GM12873 (cell line): ENCODE measurements around the gene FFAR2.

ENCODE experiments used
- TF ChIP-seq, protein P1 (sequence below): IDR thresholded peaks from 2 replicates; pipeline ENCODE4 v1.5.1; 2012; ENCODE audit warnings: low read depth, mild to moderate bottlenecking, moderate library complexity, low read length, control low read depth; ENCODE audit not compliant: insufficient read depth; ENCODE audit errors: missing control alignments

Gene FFAR2

GRCh38 chr19:35498220-35498619 lies 50.2 kb downstream of the FFAR2 start:
- TF ChIP-seq, protein P1, sequence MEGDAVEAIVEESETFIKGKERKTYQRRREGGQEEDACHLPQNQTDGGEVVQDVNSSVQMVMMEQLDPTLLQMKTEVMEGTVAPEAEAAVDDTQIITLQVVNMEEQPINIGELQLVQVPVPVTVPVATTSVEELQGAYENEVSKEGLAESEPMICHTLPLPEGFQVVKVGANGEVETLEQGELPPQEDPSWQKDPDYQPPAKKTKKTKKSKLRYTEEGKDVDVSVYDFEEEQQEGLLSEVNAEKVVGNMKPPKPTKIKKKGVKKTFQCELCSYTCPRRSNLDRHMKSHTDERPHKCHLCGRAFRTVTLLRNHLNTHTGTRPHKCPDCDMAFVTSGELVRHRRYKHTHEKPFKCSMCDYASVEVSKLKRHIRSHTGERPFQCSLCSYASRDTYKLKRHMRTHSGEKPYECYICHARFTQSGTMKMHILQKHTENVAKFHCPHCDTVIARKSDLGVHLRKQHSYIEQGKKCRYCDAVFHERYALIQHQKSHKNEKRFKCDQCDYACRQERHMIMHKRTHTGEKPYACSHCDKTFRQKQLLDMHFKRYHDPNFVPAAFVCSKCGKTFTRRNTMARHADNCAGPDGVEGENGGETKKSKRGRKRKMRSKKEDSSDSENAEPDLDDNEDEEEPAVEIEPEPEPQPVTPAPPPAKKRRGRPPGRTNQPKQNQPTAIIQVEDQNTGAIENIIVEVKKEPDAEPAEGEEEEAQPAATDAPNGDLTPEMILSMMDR = no peak

DNA sequence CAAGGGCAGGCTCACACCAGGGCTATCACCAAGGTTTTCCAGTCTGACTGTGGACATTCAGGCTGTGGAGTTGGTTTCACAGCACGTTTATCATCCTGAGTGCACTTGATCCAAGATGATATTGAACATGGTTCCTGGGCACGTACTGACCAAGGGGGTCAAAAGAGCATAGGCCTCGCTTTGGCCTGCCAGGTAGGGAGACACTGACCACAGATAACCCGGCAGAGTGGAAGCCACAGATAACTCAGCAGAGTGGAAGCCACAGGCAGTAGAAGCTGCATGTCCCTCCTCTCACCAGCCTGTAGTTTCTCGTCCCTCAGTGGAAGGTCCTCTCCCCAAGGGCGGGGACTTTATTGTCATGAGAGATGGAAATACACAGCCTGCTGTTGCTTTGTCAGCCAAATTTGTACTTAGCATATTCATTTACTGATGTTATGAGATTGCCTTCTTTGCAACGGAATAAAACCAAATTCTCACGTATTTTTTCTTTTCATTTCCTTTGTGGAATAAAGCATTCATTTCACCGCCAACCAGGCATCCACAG lies 51.0 kb downstream of the FFAR2 start:
- TF ChIP-seq, protein P1 = no peak

DNA sequence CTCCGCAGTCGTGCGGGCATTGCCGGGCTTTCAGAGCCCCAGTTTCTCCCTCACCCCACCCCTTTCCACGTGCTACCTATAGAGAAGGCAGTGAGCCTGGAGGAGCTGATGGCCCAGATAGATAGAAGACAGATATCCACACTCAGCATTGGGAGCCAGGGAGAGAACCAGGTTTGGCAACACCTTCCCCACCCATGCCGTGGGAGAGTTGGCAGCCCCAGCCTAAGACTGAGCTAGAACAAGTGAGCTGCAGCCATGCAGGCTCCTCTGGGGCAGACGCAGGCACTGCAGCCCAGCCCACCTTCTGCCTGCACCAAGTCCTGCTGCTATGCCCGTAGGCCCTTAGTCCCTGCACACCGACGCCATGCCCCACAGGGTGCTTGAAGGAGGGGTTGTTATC lies 52.6 kb downstream of the FFAR2 start:
- TF ChIP-seq, protein P1 = no peak
